ENCODE measurements around the gene GTPBP2.
"Not testable (repeated sequence)": the region's sequence is repeated elsewhere in the genome, so short reads cannot be mapped to it uniquely, and the experiment has no call there.

Gene GTPBP2

DNA sequence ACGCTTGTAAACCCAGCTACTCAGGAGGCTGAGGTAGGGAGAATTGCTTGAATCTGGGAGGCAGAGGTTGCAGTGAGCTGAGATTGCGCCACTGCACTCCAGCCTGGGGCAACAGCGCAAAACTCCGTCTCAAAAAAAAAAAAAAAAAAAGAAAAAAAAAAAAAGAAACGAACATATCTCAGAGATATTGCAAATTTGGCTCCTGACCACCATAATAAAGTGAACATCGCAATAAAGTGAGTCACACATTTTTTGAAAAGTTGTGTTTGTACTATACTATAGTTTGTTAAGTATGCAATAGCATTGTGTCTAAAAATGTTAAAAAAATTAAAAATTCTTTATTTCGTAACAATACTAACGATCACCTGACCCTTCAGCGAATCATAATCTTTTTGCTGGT is 29.1 kb upstream of the GTPBP2 start:
- DNase-seq, result no peak

DNA sequence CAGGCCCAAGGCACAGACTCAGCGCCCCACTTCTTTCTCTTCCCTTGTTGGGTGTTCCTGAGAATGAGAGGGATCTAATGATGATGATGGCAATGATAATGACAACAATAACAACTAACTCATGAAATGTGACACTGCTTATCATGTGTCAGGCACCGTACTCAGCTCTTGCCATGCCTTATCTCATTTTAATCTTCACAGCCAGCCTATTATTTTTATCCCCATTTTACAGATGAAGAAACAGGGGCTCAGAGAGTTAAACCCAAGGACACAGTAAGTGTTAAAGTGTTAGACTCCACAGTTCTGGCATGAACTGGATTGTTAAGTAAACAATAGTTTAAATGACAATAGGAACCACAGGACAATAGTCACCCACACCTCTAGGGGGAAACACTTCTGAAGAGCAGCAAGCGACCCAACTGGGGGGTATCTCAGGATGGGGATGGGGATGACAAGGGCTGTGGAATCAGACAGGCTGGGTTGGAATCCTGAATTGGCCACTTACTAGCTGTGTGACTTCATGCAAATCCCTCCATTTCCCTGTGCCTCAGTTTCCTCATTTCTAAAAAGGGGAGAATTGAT is 28.2 kb upstream of the GTPBP2 start:
- DNase-seq, result no peak

DNA sequence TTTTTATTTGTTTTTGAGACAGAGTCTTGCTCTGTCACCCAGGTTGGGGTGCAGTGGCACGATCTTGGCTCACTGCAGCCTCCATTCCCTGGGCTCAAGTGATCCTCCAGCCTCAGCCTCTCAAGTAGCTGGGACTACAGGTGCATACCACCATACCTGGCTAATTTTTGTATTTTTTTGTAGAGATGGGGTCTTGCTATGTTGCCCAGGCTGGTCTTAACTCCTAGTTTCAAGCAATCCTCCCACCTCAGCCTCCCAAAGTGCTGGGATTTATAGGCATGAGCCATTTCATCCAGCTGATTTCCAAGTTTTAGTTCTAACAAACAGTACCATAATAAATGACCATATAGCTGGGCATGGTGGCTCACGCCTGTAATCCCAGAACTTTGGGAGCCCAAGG is 23.8 kb upstream of the GTPBP2 start:
- DNase-seq, result not testable (repeated sequence)

DNA sequence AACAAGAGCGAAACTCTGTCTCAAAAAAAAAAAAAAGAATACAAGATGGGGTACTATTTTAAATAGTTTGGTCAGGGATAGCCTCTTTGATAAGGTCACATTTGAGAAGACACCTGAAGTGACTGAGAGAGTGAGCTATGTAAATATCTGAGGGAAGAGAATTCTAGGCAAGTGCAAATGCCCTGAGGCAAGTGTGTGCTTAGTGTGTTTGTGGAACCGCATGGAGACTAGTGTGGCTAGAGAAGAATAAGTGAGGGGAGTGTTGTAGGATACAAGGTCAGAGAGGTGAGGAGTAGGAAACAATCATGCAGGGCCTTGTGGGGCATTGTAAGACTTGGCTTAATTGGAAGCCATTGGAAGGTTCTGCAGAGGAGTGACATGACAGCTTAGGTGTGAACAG is 19.2 kb upstream of the GTPBP2 start:
- no peak for DNase-seq

DNA sequence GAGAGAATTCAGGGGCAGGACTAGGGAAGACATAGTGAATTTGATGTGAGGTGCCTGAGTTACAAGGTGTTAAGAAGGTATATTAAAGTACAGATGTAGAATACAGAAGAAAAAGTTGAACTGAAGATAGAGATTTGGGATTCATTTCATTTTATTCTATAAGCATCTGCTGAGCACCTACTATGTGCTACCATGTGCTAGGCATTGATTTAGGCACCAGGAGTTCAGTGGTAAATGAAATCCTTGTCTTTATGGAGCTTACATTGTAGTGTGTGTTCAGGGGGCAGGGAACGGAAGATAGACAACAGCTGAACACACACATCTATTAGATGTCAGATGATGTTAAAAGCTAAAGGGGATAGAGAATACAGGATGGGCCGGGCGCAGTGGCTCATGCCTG is 18.5 kb upstream of the GTPBP2 start:
- DNase-seq, result no peak

DNA sequence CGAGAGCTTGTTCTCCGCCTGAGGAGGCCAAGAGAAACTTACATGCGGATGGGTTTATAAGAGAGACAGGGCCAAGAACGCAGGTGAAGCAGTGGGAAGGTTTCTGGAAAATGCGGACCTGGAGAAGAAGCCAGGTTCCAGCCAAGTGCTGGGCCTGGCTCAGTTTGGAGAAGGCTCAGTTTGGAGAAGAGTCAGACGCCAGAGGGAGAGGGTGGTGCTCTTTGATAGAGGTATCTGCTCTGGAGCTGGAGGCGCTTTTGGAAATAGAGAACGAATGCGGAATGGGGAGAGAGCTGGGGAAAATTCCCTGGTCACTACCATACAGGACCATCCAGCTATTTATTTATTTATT is 16.5 kb upstream of the GTPBP2 start:
- no peak for DNase-seq

DNA sequence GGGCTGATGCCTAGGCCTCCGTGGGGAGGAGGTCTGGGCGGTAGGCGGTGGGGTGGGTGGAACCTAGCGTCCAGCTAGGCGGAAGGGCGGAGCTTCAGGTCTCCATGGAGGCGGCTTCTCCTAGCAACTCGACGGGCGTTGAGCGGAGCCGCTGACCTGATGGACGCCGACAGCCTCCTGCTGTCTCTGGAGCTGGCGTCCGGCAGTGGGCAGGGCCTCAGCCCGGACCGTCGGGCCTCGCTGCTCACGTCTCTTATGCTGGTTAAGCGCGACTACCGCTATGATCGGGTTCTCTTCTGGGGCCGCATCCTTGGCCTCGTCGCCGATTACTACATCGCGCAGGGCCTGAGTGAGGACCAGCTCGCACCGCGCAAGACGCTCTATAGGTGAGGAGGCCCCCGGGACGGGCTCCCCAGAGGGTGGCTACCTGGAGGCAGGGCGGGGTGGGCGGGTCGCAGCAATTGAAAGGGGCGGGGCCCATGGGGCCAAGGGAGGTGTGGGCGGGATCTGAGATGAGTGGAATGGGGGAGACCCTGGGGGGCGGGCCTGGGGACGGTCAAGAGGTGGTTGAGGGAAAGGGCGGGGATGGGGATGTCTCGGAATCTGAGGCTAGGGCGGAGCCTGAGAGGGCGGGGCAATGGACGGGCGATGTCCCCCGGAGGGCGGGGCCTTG is 16.0 kb upstream of the GTPBP2 start, which contains the start of gene RSPH9:
RSPH9 (plus strand) TSS at position 97 of the 673 bp plus-strand sequence; CDS start at position 160, 63 bp downstream.
- peak; percentile 36 to 73 for DNase-seq

DNA sequence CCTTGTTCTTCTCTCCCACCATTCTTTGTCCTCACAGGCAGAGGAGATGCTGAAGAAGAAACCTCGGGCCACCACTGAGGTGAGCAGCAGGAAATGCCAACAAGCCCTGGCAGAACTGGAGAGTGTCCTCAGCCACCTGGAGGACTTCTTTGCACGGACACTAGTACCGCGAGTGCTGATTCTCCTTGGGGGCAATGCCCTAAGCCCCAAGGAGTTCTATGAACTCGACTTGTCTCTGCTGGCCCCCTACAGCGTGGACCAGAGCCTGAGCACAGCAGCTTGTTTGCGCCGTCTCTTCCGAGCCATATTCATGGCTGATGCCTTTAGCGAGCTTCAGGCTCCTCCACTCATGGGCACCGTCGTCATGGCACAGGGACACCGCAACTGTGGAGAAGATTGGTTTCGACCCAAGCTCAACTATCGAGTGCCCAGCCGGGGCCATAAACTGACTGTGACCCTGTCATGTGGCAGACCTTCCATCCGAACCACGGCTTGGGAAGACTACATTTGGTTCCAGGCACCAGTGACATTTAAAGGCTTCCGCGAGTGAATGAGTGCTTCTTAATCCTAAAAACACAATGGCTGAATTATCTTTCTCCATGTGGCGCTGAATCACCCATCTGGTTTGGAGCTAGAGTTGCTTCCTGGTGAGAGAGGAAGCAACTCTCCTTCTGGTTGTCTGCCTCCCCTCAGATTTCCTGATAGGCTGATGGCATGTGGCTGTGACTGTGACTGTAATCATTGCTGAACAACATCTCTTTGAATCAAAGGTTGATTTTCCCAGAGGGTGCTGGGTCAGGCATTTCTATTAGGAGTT is 11.1 kb upstream of the GTPBP2 start:
- DNase-seq, result no peak

DNA sequence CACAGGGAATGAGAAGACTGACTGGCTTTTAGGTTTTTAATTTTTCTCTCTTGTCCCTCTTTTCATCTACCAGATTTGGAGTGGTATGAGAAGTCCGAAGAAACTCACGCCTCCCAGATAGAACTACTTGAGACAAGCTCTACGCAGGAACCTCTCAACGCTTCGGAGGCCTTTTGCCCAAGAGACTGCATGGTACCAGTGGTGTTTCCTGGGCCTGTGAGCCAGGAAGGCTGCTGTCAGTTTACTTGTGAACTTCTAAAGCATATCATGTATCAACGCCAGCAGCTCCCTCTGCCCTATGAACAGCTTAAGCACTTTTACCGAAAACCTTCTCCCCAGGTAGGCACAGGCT is 7.2 kb upstream of the GTPBP2 start:
- no peak for DNase-seq

DNA sequence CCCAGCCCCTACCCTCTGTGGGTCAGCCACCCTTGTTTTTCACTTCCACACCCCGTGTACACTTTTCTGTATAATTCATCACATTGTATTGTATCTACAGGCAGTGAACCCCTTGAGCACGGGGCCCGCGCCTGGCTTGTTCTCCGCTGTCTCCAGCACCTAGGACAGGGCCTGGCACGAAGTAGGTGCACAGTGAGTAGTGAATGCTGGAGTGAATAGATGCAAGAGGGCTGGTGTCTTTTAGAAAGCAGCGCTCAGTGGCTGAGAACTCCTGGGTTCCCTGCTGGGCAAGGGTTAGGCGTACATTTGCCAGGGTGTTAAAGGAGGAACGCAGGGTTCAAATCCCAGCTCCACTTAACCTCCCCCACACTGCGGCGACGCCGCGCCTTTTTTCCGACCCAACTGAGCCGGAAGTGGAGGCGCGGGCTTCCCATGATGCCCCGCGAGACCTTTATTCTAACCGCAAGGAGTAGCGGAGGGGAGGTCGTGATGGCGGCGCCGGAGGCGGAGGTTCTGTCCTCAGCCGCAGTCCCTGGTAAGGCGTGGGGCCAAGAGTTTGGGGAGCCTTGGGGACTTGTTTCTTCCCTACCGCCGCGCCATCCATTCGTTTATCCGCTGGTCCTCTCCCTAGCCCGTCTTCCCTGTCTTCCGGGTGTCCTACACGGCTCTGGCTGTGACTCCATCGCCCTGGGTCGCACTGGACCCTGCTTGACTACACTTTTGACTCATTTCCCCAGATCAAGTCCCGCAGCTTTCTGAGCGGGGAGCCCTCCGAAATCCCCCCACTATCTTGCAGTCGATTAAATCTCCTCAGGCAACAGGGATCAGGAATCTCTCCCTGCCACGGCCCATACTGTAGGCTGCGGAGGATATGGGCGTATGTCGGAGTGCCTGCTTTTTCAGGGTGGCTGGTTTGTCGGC is 6.6 kb upstream of the GTPBP2 start, which contains the start of gene MAD2L1BP:
MAD2L1BP (plus strand) TSS at position 454 of the 921 bp plus-strand sequence; CDS start at position 490, 36 bp downstream.
- peak; percentile 63 to 89 for DNase-seq

DNA sequence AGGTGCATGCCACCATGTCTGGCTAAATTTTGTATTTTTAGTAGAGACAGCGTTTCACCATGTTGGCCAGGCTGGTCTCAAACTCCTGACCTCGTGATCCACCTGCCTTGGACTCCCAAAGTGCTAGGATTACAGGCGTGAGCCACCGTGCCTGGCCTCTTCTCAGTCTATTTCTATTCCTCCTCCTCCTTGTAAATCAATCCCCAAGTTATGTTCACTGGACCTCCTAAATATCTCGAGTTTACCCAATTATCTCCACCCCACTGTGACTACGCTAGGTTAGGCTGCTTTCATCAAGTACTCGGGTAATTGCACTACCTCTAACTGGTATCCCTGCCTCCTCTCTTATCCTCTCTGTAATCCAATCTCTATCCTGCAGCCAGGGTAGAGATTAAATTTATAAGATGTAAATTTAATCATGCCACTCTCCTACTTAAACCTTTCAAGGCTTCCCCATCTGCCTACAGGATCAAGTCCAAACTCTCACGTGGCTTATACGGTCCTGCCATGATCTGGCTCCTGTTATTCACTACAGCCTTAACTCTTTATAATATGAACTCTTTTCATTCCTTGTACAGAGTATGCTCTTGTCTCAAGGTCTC is 5.7 kb upstream of the GTPBP2 start:
- no peak for DNase-seq

DNA sequence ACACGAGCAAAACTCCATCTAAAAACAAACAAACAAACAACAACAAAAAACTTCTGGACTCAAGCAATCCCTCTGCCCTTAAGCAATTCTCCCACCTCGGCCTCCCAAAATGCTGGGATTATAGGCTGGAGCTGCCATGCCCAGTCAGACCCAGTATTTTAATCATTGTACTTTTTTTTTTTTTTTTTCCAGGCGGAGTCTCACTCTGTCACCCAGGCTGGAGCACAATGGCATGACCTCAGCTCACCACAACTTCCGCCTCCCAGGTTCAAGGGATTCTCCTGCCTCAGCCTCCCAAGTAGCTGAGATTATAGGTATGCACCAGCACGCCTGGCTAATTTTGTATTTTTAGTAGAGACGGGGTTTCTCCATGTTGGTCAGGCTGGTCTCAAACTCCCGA is 3.9 kb upstream of the GTPBP2 start:
- not testable (repeated sequence) for DNase-seq

DNA sequence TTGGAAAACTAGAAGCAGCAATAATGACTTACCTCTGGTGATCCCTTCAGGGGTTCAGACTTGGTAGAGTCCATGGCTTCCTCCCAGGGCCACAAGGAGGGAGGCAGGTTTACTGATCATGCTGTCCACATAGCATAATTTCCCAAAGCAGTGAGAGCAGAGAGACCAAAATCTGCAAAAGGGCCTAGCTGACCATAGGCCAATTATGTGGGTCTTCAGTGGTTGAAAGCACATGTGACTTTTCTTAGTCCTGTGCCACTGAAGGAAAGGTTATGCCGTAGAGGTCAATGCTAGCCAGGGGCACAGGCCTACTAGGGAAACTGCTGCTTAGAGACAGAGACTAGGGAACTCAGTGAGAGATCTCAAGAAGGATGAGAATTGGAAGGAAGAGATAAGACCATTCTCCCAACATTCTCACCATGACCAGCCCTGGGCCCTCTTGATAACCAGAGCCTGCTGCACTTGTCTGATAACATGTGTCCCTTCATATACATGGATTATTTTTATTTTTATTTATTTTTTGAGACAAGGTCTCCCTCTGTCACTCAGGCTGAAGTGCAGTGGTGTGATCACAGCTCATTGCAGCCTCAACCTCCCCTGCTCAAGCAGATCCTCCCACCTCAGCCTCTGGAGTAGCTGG is 2.0 kb upstream of the GTPBP2 start:
- no peak for DNase-seq

DNA sequence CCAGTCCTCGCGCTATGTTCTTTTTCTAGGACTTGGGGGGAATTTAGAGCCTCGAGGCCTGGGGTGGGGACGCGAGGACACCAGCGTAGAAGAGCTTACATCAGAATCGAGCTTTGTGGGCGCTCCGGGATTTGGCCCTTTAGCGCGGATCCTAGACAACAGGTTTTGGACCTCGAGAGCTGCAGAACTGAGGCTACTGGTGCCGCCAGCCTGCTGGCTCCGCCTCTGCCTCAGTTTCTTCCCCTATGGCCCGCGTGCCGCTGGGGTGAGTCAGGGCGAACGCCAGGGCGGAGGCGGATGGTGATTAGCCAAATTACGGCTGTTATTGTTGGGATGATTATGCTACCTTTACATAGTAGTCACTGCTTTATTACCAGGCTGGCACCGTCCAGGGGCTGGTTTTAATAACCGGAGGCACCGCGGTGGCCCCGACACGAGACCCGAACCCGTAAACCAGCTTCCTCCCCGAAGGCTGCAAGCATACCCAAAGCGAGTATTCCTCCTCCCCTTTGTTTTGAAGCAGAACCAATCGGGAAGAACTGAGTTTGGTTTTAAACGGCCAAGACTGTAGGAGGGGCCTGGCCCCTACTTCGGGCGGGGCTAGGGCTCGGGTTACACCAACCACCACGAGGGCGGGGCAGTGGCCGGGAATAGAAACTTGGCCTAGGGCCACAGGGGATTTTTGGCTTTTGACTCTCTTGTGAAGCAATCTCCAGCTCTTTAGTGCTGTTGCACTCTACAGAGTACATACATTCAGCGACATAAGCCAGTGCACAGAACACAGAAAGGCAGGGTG is 639 bp upstream of the GTPBP2 start:
- DNase-seq, result peak; percentile 89 to 96

DNA sequence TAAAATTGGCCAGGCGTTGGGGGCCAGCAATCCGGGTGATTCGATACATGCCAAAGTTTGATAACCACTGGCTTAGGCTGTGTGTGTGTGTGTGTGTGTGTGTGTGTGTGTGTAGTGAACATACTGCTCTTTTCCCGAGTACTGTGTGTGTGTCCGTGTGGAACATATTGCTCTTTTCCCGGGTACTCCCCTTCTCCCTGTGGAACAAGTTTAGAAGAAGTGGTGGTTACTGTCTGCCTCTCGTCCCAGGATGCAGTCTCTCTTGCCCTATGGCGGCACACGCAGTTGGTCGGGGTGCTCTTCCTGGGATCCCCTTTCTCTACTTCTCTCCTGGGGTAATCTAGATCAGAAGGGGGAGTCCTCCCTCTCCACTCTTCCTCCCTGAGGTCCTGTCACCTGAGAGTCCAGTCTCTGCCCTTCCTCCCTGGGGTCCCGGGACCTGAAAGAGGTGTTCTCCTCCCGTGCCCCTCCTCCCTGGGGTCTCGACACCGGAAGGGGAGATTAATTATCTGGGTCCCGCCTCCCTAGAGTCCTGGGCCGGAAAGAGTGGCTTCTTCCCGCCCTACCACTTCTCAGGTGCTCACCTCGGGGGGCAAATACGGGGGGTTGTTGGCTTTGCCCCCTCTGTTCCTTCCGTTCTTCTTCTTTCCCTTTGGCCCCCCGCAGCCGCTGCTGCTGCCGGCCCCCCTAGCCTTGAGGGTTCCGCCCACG is 516 bp downstream of the GTPBP2 start:
- DNase-seq, result peak; percentile 45 to 72

DNA sequence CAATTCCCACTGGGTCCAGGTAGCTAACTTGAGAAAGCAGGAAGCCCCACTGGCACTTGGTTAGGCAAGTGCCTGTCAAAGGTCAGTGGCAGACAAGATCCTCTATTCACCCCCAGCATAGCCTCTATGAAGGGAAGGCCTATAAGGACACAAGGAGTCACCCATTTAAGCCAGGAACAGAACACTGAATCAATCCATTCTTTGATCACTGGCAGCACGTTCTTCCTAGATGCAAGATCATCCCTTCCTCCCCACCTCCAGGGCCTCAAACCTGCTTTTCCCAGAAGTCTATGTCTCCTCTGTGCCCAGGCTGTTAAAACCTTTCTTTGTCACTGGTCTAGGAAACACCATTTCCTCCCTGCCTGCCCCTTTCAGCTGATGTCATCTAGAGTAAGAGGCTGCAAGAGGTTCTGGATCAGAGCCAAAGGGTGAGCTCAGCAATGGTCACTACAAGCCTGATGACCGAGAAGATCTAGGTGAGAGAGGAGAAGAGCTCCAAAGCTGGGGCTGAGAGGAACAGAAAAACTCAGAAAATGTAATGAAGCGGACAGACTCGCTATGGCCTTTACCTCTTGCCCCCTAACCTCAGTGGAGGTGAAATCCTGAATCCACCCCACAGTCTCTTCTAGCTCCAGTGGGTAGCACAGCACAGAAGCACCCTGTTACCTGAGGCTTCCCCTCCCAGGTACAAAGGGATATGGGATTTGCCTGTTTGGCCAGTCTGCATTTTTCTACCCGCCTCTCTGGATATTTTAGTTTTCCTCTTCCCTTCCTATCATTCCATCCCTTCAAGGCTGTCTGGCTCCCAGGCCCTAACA is 1.8 kb downstream of the GTPBP2 start:
- DNase-seq, result no peak

DNA sequence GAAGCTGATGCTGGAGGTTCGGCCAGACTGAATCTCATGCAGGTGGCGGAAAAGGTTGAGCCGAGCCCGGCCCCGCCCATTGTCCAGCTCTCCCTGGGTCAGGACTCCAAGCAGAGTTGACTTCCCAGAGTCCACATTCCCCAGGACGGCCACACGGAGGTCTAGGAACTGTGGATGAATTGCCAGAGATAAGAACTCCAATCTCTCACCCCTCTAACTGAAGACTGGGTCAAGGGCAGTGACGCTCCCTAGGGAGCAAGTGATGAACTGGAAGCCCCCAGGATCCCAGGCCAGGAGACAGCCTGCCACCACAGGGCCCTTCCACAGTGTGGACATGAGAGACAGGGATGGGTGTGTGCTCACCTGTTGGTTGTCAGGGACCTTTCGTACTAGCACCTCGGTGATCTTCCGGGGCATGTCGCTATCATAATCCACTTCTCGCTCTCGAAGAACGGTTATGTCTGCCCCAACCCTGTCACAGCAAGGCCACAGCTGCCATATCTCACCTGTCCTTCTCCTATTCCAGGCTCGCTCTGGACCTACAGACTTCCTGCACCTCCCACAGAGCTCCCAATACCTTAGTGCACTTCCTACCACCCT is 3.6 kb downstream of the GTPBP2 start:
- DNase-seq, result no peak

DNA sequence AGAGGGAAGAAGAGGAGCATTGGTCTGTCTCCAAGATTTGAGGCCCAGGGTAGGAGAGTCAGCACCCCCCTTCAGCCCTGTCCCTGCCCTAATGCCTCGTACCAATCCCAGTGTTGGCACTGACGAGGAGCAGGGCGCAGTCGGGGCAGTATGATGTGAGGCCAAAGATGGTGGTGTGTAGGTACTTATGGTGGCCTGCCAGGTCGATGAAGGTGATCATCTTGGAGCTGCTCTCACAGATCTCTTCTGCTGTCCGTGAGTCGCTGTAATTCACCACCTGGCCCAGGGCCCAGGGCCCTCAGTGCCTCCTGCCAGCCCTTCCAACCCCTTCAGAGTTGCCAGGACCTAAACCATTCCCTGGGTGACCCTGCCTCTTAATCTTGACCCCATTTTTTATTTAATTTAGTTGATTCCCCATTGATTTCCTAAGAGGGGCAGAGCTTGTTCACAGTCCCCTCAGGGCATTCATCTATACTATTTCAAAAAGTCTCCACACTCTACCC is 4.2 kb downstream of the GTPBP2 start:
- DNase-seq, result no peak
